WTC11 (cell line): ENCODE results near the gene ATP9A. TPM values are rescaled to one million over a fixed set of nuclear protein-coding genes. Genes with fewer than 3 reads are reported as not detected.

Source experiments
- ATAC-seq: fragments of 200-7000 bp; cut with Tn5 transposase; 2 replicates; pipeline ENCODE4 v1.10.0; 2021; ENCODE audit warnings: mild to moderate bottlenecking, moderate library complexity
- CTCF ChIA-PET: fragments of 300-600 bp; sonication (Branson Sonifier 250); formaldehyde crosslinking; loops from one replicate; lab custom pipeline; 2021; ENCODE audit warnings: antibody characterized with exemption; lab: Charles Lee
- POLR2A ChIA-PET: fragments of 350-600 bp; sonication (Branson Sonifier 250); formaldehyde crosslinking; loops from one replicate; lab custom pipeline; 2021; ENCODE audit warnings: antibody characterized with exemption; lab: Charles Lee
- DNase-seq: peaks from one replicate; pipeline ENCODE4 v3.0.0; 2021; ENCODE audit warnings: low spot score
- H3K27ac Mint-ChIP-seq: 2 replicates; pipeline ENCODE4 v1.8.0; 2021; ENCODE audit warnings: mixed read lengths
- H3K27me3 Mint-ChIP-seq: 2 replicates; pipeline ENCODE4 v1.8.0; 2021; ENCODE audit warnings: low read depth, mild to moderate bottlenecking, moderate library complexity, mixed read lengths
- H3K36me3 Mint-ChIP-seq: 2 replicates; pipeline ENCODE4 v1.8.0; 2021; ENCODE audit warnings: mixed read lengths
- H3K4me1 Mint-ChIP-seq: 2 replicates; pipeline ENCODE4 v1.8.0; 2022; ENCODE audit warnings: mixed read lengths
- H3K4me3 Mint-ChIP-seq: 2 replicates; pipeline ENCODE4 v1.8.0; 2021; ENCODE audit warnings: mild to moderate bottlenecking, moderate library complexity, mixed read lengths
- H3K9me3 Mint-ChIP-seq: 2 replicates; pipeline ENCODE4 v1.8.0; 2021; ENCODE audit warnings: mixed read lengths
- GTF2I ChIP-seq: fragments of 250-450 bp; sonication (Bioruptor Pico); conservative IDR thresholded peaks from 2 replicates; pipeline ENCODE4 v1.4.0; 2021; ENCODE audit warnings: mild to moderate bottlenecking
- IRF2 ChIP-seq: sonication (generic); formaldehyde crosslinking; IDR thresholded peaks from 2 replicates; pipeline ENCODE4 v1.8.0; 2022; ENCODE audit warnings: low read depth, missing genetic modification reagents, borderline replicate concordance
- JAZF1 ChIP-seq: fragments of 250-450 bp; sonication (Bioruptor Pico); IDR thresholded peaks from 2 replicates; pipeline ENCODE4 v1.9.0; 2021; ENCODE audit warnings: moderate library complexity, mild to moderate bottlenecking, inconsistent platforms
- MYBL2 ChIP-seq: sonication (generic); formaldehyde crosslinking; IDR thresholded peaks from 2 replicates; pipeline ENCODE4 v1.8.1; 2023; ENCODE audit warnings: mild to moderate bottlenecking, moderate library complexity, missing genetic modification reagents
- NR3C1 ChIP-seq: sonication (generic); formaldehyde crosslinking; conservative IDR thresholded peaks from 2 replicates; pipeline ENCODE4 v1.8.1; 2023; ENCODE audit warnings: low read depth, mild to moderate bottlenecking, missing genetic modification reagents
- PRRX2 ChIP-seq: fragments of 250-450 bp; sonication (Bioruptor Pico); IDR thresholded peaks from 2 replicates; pipeline ENCODE4 v1.8.0; 2021; ENCODE audit warnings: mild to moderate bottlenecking
- RELA ChIP-seq: sonication (generic); formaldehyde crosslinking; IDR thresholded peaks from 2 replicates; pipeline ENCODE4 v1.8.1; 2022; ENCODE audit warnings: missing genetic modification reagents, mild to moderate bottlenecking, borderline replicate concordance
- SOX15 ChIP-seq: fragments of 250-450 bp; sonication (Bioruptor Pico); IDR thresholded peaks from 2 replicates; pipeline ENCODE4 v1.9.0; 2021; ENCODE audit warnings: mild to moderate bottlenecking
- SP1 ChIP-seq: sonication (generic); formaldehyde crosslinking; conservative IDR thresholded peaks from 2 replicates; pipeline ENCODE4 v1.8.1; 2022; ENCODE audit warnings: missing genetic modification reagents
- total RNA-seq: library from RNA; stranded (reverse); gene quantifications from 3 replicates; pipeline ENCODE4 v1.2.3, GENCODE V29; 2021
- TF ChIP-seq, protein P1 (sequence below): fragments of 250-450 bp; sonication (Bioruptor Pico); IDR thresholded peaks from 2 replicates; pipeline ENCODE4 v2.1.2; 2022; ENCODE audit warnings: mild to moderate bottlenecking, moderate library complexity
- TF ChIP-seq, protein P2 (sequence below): sonication (generic); formaldehyde crosslinking; IDR thresholded peaks from 2 replicates; pipeline ENCODE4 v1.8.0; 2022; ENCODE audit warnings: mild to moderate bottlenecking, missing genetic modification reagents
- TF ChIP-seq, protein P3 (sequence below): sonication (generic); formaldehyde crosslinking; IDR thresholded peaks from 2 replicates; pipeline ENCODE4 v1.8.1; 2022; ENCODE audit warnings: mild to moderate bottlenecking, missing genetic modification reagents, moderate library complexity, borderline replicate concordance
- TF ChIP-seq, protein P4 (sequence below): sonication (generic); formaldehyde crosslinking; IDR thresholded peaks from 2 replicates; pipeline ENCODE4 v1.8.1; 2022; ENCODE audit warnings: low read depth, mild to moderate bottlenecking, moderate library complexity, missing genetic modification reagents, borderline replicate concordance
- TF ChIP-seq, protein P5 (sequence below): sonication (generic); formaldehyde crosslinking; IDR thresholded peaks from 2 replicates; pipeline ENCODE4 v1.8.0; 2022; ENCODE audit warnings: mild to moderate bottlenecking, missing genetic modification reagents
- TF ChIP-seq, protein P6 (sequence below): fragments of 250-450 bp; sonication (Bioruptor Pico); IDR thresholded peaks from 2 replicates; pipeline ENCODE4 v1.8.0; 2021; ENCODE audit warnings: mild to moderate bottlenecking
- TF ChIP-seq, protein P7 (sequence below): sonication (generic); formaldehyde crosslinking; IDR thresholded peaks from 2 replicates; pipeline ENCODE4 v1.8.0; 2022; ENCODE audit warnings: mild to moderate bottlenecking, missing genetic modification reagents
- TF ChIP-seq, protein P8 (sequence below): sonication (generic); formaldehyde crosslinking; IDR thresholded peaks from 2 replicates; pipeline ENCODE4 v1.8.0; 2023; ENCODE audit warnings: mild to moderate bottlenecking, missing genetic modification reagents
- TF ChIP-seq, protein P9 (sequence below): fragments of 250-450 bp; sonication (Bioruptor Pico); IDR thresholded peaks from 2 replicates; pipeline ENCODE4 v1.9.0; 2021; ENCODE audit warnings: mild to moderate bottlenecking

The ATP9A gene
- total RNA-seq, 1 experiment from 2014 or later: 5.0 TPM

DNA sequence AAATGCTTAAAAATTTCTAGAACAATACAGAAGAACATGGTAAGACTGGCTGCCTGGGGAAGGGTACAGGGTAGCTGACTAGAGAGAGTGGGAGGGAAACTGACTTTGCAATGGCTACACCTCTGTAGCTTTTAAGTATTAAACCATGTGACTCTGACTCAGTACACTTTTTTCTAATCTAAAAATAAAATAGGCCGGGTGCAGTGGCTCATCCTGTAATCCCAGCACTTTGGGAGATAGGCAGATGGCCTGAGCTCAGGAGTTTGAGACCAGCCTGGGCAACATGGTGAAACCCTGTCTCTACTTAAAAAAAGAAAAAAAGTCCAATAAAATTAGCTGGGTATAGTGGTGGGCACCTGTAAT, 18.5 kb downstream of the ATP9A start (continued):
- TF ChIP-seq JAZF1 (CRISPR knock-in tag): no peak
- TF ChIP-seq, all 79 proteins: peak for 0

DNA sequence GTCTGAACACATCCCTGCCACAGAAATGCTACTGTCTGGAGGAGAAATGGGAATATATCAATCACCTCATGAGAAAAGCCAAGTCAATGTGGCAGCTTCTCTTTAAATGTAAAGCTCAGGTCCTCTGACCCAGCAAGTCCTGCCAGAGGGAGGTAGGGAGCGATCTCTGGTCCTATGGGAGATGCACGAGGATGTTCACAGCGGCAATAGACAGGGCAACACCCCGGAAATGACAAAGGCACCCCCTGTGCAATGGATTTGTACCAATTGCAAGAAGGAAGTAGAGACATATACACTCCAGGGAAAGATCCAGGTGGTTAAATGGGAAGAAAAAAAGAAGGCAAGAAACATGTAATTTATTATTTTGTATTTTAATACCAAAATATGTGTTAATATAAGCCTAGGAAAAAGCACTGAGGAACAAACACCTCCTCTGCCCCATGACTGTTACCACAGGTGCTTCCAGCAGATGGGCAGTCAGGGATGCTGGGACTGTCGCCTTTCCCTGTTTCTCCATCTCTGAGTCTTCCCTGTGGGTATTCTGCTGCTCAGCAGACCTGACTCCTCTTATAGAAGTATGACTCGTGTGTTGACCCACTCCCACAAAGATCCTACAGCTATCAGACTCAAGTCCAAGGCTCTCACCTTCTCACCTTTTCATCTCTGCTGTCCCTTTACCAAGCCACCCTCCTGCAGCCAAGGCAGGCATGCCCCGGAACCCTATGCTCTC, 20.8 kb downstream of the ATP9A start:
- CTCF ChIA-PET: no interaction called here
- TF ChIP-seq IRF2 (no peak), NR3C1 (CRISPR knock-in tag) (no peak), GTF2I (CRISPR knock-in tag) (no peak), SP1 (CRISPR knock-in tag) (no peak), RELA (no peak)
- TF ChIP-seq, protein P1, sequence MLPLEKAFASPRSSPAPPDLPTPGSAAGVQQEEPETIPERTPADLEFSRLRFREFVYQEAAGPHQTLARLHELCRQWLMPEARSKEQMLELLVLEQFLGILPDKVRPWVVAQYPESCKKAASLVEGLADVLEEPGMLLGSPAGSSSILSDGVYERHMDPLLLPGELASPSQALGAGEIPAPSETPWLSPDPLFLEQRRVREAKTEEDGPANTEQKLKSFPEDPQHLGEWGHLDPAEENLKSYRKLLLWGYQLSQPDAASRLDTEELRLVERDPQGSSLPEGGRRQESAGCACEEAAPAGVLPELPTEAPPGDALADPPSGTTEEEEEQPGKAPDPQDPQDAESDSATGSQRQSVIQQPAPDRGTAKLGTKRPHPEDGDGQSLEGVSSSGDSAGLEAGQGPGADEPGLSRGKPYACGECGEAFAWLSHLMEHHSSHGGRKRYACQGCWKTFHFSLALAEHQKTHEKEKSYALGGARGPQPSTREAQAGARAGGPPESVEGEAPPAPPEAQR (CRISPR knock-in tag): no peak
- TF ChIP-seq, protein P2, sequence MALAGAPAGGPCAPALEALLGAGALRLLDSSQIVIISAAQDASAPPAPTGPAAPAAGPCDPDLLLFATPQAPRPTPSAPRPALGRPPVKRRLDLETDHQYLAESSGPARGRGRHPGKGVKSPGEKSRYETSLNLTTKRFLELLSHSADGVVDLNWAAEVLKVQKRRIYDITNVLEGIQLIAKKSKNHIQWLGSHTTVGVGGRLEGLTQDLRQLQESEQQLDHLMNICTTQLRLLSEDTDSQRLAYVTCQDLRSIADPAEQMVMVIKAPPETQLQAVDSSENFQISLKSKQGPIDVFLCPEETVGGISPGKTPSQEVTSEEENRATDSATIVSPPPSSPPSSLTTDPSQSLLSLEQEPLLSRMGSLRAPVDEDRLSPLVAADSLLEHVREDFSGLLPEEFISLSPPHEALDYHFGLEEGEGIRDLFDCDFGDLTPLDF: no peak
- TF ChIP-seq, protein P3, sequence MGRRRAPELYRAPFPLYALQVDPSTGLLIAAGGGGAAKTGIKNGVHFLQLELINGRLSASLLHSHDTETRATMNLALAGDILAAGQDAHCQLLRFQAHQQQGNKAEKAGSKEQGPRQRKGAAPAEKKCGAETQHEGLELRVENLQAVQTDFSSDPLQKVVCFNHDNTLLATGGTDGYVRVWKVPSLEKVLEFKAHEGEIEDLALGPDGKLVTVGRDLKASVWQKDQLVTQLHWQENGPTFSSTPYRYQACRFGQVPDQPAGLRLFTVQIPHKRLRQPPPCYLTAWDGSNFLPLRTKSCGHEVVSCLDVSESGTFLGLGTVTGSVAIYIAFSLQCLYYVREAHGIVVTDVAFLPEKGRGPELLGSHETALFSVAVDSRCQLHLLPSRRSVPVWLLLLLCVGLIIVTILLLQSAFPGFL (CRISPR knock-in tag): no peak
- TF ChIP-seq, protein P4, sequence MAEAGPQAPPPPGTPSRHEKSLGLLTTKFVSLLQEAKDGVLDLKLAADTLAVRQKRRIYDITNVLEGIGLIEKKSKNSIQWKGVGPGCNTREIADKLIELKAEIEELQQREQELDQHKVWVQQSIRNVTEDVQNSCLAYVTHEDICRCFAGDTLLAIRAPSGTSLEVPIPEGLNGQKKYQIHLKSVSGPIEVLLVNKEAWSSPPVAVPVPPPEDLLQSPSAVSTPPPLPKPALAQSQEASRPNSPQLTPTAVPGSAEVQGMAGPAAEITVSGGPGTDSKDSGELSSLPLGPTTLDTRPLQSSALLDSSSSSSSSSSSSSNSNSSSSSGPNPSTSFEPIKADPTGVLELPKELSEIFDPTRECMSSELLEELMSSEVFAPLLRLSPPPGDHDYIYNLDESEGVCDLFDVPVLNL (CRISPR knock-in tag): no peak
- H3K27me3 Mint-ChIP-seq: no peaks in the 10 kb centered on the region

DNA sequence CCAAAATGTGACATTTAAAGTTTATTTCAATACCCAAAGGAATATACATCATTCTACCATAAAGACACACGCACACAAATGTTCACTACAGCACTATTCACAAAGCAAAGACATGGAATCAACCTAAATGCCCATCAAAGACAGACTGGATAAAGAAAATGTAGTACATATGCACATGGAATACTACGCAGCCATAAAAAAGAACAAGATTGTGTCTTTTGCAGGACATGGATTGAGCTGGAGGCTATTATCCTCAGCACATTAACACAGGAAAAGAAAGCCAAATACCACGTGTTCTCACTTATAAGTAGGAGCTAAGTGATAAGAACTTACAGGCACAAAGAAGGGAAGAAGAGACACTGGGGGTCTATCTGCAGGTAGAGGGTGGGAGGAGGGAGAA, 22.4 kb downstream of the ATP9A start:
- no peak overlapping the region for H3K4me3 Mint-ChIP-seq
- ATAC-seq (no peak), DNase-seq (no peak)
- H3K36me3 Mint-ChIP-seq: no peaks in the 10 kb centered on the region
- no peak overlapping the region for H3K27ac Mint-ChIP-seq
- POLR2A ChIA-PET: no interaction called here
- no peaks in the 10 kb centered on the region for H3K27me3 Mint-ChIP-seq
- CTCF ChIA-PET: no interaction called here
- H3K9me3 Mint-ChIP-seq: peaks cover 5% of the 10 kb centered on the region
- H3K4me1 Mint-ChIP-seq: peaks cover 7% of the 10 kb centered on the region; the same call in 1 of the 2 replicates
- TF ChIP-seq, protein P5, sequence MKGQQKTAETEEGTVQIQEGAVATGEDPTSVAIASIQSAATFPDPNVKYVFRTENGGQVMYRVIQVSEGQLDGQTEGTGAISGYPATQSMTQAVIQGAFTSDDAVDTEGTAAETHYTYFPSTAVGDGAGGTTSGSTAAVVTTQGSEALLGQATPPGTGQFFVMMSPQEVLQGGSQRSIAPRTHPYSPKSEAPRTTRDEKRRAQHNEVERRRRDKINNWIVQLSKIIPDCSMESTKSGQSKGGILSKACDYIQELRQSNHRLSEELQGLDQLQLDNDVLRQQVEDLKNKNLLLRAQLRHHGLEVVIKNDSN (CRISPR knock-in tag): no peak
- TF ChIP-seq PRRX2 (CRISPR knock-in tag) (no peak), GTF2I (CRISPR knock-in tag) (no peak), SOX15 (CRISPR knock-in tag) (no peak), MYBL2 (CRISPR knock-in tag) (no peak)
- TF ChIP-seq, protein P6, sequence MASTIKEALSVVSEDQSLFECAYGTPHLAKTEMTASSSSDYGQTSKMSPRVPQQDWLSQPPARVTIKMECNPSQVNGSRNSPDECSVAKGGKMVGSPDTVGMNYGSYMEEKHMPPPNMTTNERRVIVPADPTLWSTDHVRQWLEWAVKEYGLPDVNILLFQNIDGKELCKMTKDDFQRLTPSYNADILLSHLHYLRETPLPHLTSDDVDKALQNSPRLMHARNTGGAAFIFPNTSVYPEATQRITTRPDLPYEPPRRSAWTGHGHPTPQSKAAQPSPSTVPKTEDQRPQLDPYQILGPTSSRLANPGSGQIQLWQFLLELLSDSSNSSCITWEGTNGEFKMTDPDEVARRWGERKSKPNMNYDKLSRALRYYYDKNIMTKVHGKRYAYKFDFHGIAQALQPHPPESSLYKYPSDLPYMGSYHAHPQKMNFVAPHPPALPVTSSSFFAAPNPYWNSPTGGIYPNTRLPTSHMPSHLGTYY (CRISPR knock-in tag): no peak
- TF ChIP-seq, protein P7, sequence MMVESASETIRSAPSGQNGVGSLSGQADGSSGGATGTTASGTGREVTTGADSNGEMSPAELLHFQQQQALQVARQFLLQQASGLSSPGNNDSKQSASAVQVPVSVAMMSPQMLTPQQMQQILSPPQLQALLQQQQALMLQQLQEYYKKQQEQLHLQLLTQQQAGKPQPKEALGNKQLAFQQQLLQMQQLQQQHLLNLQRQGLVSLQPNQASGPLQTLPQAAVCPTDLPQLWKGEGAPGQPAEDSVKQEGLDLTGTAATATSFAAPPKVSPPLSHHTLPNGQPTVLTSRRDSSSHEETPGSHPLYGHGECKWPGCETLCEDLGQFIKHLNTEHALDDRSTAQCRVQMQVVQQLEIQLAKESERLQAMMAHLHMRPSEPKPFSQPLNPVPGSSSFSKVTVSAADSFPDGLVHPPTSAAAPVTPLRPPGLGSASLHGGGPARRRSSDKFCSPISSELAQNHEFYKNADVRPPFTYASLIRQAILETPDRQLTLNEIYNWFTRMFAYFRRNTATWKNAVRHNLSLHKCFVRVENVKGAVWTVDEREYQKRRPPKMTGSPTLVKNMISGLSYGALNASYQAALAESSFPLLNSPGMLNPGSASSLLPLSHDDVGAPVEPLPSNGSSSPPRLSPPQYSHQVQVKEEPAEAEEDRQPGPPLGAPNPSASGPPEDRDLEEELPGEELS: no peak
- TF ChIP-seq, protein P8, sequence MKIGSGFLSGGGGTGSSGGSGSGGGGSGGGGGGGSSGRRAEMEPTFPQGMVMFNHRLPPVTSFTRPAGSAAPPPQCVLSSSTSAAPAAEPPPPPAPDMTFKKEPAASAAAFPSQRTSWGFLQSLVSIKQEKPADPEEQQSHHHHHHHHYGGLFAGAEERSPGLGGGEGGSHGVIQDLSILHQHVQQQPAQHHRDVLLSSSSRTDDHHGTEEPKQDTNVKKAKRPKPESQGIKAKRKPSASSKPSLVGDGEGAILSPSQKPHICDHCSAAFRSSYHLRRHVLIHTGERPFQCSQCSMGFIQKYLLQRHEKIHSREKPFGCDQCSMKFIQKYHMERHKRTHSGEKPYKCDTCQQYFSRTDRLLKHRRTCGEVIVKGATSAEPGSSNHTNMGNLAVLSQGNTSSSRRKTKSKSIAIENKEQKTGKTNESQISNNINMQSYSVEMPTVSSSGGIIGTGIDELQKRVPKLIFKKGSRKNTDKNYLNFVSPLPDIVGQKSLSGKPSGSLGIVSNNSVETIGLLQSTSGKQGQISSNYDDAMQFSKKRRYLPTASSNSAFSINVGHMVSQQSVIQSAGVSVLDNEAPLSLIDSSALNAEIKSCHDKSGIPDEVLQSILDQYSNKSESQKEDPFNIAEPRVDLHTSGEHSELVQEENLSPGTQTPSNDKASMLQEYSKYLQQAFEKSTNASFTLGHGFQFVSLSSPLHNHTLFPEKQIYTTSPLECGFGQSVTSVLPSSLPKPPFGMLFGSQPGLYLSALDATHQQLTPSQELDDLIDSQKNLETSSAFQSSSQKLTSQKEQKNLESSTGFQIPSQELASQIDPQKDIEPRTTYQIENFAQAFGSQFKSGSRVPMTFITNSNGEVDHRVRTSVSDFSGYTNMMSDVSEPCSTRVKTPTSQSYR (CRISPR knock-in tag): no peak
- TF ChIP-seq, protein P9, sequence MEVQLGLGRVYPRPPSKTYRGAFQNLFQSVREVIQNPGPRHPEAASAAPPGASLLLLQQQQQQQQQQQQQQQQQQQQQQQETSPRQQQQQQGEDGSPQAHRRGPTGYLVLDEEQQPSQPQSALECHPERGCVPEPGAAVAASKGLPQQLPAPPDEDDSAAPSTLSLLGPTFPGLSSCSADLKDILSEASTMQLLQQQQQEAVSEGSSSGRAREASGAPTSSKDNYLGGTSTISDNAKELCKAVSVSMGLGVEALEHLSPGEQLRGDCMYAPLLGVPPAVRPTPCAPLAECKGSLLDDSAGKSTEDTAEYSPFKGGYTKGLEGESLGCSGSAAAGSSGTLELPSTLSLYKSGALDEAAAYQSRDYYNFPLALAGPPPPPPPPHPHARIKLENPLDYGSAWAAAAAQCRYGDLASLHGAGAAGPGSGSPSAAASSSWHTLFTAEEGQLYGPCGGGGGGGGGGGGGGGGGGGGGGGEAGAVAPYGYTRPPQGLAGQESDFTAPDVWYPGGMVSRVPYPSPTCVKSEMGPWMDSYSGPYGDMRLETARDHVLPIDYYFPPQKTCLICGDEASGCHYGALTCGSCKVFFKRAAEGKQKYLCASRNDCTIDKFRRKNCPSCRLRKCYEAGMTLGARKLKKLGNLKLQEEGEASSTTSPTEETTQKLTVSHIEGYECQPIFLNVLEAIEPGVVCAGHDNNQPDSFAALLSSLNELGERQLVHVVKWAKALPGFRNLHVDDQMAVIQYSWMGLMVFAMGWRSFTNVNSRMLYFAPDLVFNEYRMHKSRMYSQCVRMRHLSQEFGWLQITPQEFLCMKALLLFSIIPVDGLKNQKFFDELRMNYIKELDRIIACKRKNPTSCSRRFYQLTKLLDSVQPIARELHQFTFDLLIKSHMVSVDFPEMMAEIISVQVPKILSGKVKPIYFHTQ (CRISPR knock-in tag): no peak

More for the DNA sequence above, 20.8 kb downstream of the ATP9A start:
- ATAC-seq: no peak
- no peak overlapping the region for H3K4me3 Mint-ChIP-seq
- H3K9me3 Mint-ChIP-seq: peaks cover 5% of the 10 kb centered on the region
- H3K36me3 Mint-ChIP-seq: no peaks in the 10 kb centered on the region
- DNase-seq: no peak
- no peak overlapping the region; the same call in 1 of the 2 replicates for H3K27ac Mint-ChIP-seq
- POLR2A ChIA-PET: no interaction called here
- H3K4me1 Mint-ChIP-seq: peaks cover 7% of the 10 kb centered on the region; the same call in 1 of the 2 replicates
